Endothelial cell of umbilical vein (primary cell): ENCODE measurements around the gene ATL1. TPM values are rescaled to one million over a fixed set of nuclear protein-coding genes. Genes with fewer than 3 reads are reported as not detected.

Source experiments
- BruUV-seq: library from RNA; stranded (reverse); fragments of 400-500 nt; replicated peaks from 2 replicates; lab custom pipeline; 2021; lab: Mats Ljungman, UMichigan
- CTCF ChIA-PET: fragments of 300-600, 350-600 bp; sonication (Branson Sonifier 250); formaldehyde crosslinking; loops from one replicate; lab custom pipeline; 2021; ENCODE audit warnings: antibody characterized with exemption, inconsistent platforms; lab: Charles Lee
- POLR2A ChIA-PET: fragments of 300-600, 350-600 bp; sonication (Branson Sonifier 250); formaldehyde crosslinking; loops from one replicate; lab custom pipeline; 2021; ENCODE audit warnings: antibody characterized with exemption, inconsistent platforms; lab: Charles Lee
- DNase-seq: peaks from one replicate; pipeline ENCODE4 v3.0.0-alpha.2; 2011; ENCODE audit warnings: low read depth, low spot score
- FAIRE-seq: peaks from 2 replicates; lab custom pipeline; 2011; peaks lifted over from hg19 to GRCh38; lab: Jason Lieb, UNC
- H2AFZ ChIP-seq: 2 replicates; pipeline ENCODE4 v1.6.0; 2012; ENCODE audit warnings: low read depth, low read length, control low read depth, inconsistent platforms
- H3K27ac ChIP-seq: 2 replicates; pipeline ENCODE4 v1.5.1; 2011; ENCODE audit warnings: low read depth, mild to moderate bottlenecking, control low read depth, low read length, moderate library complexity; ENCODE audit not compliant: insufficient read depth
- H3K27me3 ChIP-seq, 2 experiments: 2 replicates each; pipeline versions ENCODE4 v1.6.0 to v1.6.1; 2011; ENCODE audit warnings: low read length in 2 of 2, mixed read lengths in 1 of 2; ENCODE audit not compliant: control insufficient read depth in 2 of 2, insufficient read depth in 2 of 2
- H3K36me3 ChIP-seq, 2 experiments: 2 replicates in 1 of 2; 3 replicates in 1 of 2; pipeline ENCODE4 v1.5.1; 2011; ENCODE audit warnings: low read length in 2 of 2, mild to moderate bottlenecking in 1 of 2, moderate library complexity in 1 of 2; ENCODE audit not compliant: control insufficient read depth in 2 of 2, insufficient read depth in 2 of 2; ENCODE audit errors: extremely low read depth in 1 of 2
- H3K4me1 ChIP-seq: 3 replicates; pipeline ENCODE4 v1.5.1; 2011; ENCODE audit warnings: mild to moderate bottlenecking, low read length; ENCODE audit not compliant: control insufficient read depth, insufficient read depth; ENCODE audit errors: extremely low read depth
- H3K4me2 ChIP-seq: 2 replicates; pipeline ENCODE4 v1.6.1; 2011; ENCODE audit warnings: low read length, control low read depth, mixed read lengths; ENCODE audit not compliant: insufficient read depth
- H3K4me3 ChIP-seq, 3 experiments: fragments of 200-600 bp in 1 of 3; sonication (generic), shearing (Covaris generic) in 1 of 3; replicated peaks in 1 of 3; 2 replicates each; pipeline ENCODE4 v1.5.1; 2011 to 2016; ENCODE audit warnings: control low read depth in 3 of 3, low read length in 3 of 3, mild to moderate bottlenecking in 2 of 3, inconsistent platforms in 1 of 3, low read depth in 1 of 3, moderate library complexity in 1 of 3; ENCODE audit not compliant: insufficient read depth in 1 of 3
- H3K79me2 ChIP-seq: 2 replicates; pipeline ENCODE4 v1.6.0; 2012; ENCODE audit warnings: low read length, inconsistent platforms; ENCODE audit not compliant: control insufficient read depth, insufficient read depth
- H3K9ac ChIP-seq: replicated peaks from 2 replicates; pipeline ENCODE3; 2011; ENCODE audit warnings: low read length, control low read depth; ENCODE audit not compliant: insufficient read depth; ENCODE audit errors: extremely low read depth
- H3K9me1 ChIP-seq: replicated peaks from 3 replicates; pipeline ENCODE4 v1.6.0; 2011; ENCODE audit warnings: mild to moderate bottlenecking, low read length; ENCODE audit not compliant: control insufficient read depth, insufficient read depth; ENCODE audit errors: extremely low read depth
- H3K9me3 ChIP-seq: replicated peaks from 2 replicates; pipeline ENCODE4 v1.5.1; 2012; ENCODE audit warnings: low read length, inconsistent platforms; ENCODE audit not compliant: control insufficient read depth, insufficient read depth
- H4K20me1 ChIP-seq: replicated peaks from 2 replicates; pipeline ENCODE3; 2011; ENCODE audit warnings: mild to moderate bottlenecking, low read length; ENCODE audit not compliant: control insufficient read depth, insufficient read depth; ENCODE audit errors: extremely low read depth
- CTCF ChIP-seq, 2 donors: IDR thresholded peaks; 1 replicate in 1 of 2; 2 replicates in 1 of 2; pipeline ENCODE4 v1.5.1; 2011; ENCODE audit warnings: low read length in 2 of 2, mild to moderate bottlenecking in 2 of 2, moderate library complexity in 2 of 2, control low read depth in 1 of 2, inconsistent platforms in 1 of 2, low read depth in 1 of 2; ENCODE audit not compliant: insufficient read depth in 1 of 2; ENCODE audit errors: extremely low read depth in 1 of 2
- EZH2 ChIP-seq: IDR thresholded peaks from 2 replicates; pipeline ENCODE4 v1.6.1; 2012; ENCODE audit warnings: borderline replicate concordance, low read depth, mild to moderate bottlenecking, moderate library complexity, low read length, inconsistent platforms; ENCODE audit not compliant: severe bottlenecking
- FOS ChIP-seq: IDR thresholded peaks from 2 replicates; pipeline ENCODE4 v1.6.1; 2011; ENCODE audit warnings: mild to moderate bottlenecking, low read length, moderate library complexity, borderline replicate concordance; ENCODE audit not compliant: insufficient read depth
- GATA2 ChIP-seq: IDR thresholded peaks from 2 replicates; pipeline ENCODE4 v1.7.0; 2011; ENCODE audit warnings: low read depth, mild to moderate bottlenecking, moderate library complexity, mixed read lengths, low read length; ENCODE audit not compliant: insufficient read length, insufficient read depth
- JUN ChIP-seq: IDR thresholded peaks from 2 replicates; pipeline ENCODE4 v1.6.1; 2011; ENCODE audit warnings: borderline replicate concordance, low read depth; ENCODE audit not compliant: insufficient read length, insufficient read depth
- MAX ChIP-seq: IDR thresholded peaks from 2 replicates; pipeline ENCODE4 v1.6.1; 2011; ENCODE audit not compliant: insufficient read depth, insufficient read length
- MYC ChIP-seq: IDR thresholded peaks from one replicate; pipeline ENCODE4 v1.6.1; 2011; ENCODE audit warnings: mild to moderate bottlenecking, low read depth, low read length
- POLR2A ChIP-seq: IDR thresholded peaks from 2 replicates; pipeline ENCODE4 v1.6.1; 2012; ENCODE audit warnings: low read depth, mild to moderate bottlenecking, control low read depth, low read length
- POLR2AphosphoS5 ChIP-seq: IDR thresholded peaks from 2 replicates; pipeline ENCODE4 v1.6.1; 2012; ENCODE audit warnings: low read depth, mild to moderate bottlenecking, control low read depth, low read length, moderate library complexity; ENCODE audit not compliant: insufficient read depth
- dilution Hi-C: fragments of 300-500 bp; cut with MboI; formaldehyde crosslinking; loops from one replicate; pipeline ENCODE4 v1.15.0; 2019; ENCODE audit warnings: low sequenced_read_pairs; ENCODE audit not compliant: extremely low pct_ligation_motif_present
- intact Hi-C: fragments of 100-400 bp; cut with micrococcal nuclease; formaldehyde crosslinking; loops from one replicate; pipeline ENCODE4 v1.10.0; 2022
- polyA plus RNA-seq, 4 experiments: library from polyadenylated mRNA; depleted of rRNA in 3 of 4; stranded (reverse) in 3 of 4; unstranded in 1 of 4; fragments of >200 nt; gene quantifications; 2 replicates each; pipeline versions ENCODE4 v1.2.1 to v1.2.3, GENCODE V29; 2011 to 2012; ENCODE audit warnings: missing spikeins in 1 of 4
- total RNA-seq: library from RNA; stranded (reverse); gene quantifications from 2 replicates; pipeline ENCODE4 v1.2.3, GENCODE V29; 2021

The ATL1 gene
- total and polyA plus RNA-seq, 2 donors (not counting 3 experiments of a cell fraction or from before 2014, with no cell fraction given), result 1.1 to 5.1 TPM

DNA sequence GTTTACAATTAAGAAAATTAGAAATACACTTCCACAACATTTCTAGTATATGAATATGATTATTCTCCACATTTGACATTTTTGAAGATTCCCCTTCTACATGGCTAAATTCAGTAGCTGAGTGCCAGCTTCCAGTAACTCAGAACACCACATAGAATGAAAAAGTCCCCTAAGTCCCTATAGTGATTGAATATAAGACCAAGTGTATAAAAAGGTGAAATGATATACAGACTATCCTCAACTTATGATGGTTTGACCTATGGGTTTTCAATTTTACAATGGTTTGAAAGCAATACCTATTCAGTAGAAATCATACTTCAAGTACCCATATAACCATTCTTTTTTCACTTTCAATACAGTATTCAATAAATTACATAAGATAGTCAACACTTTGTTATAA lies 15.8 kb downstream of the ATL1 start:
- no peak overlapping the region for H3K4me3 ChIP-seq
- no peak overlapping the region for H3K27ac ChIP-seq
- no peak overlapping the region for H3K9ac ChIP-seq
- no peak overlapping the region for H3K4me2 ChIP-seq
- TF ChIP-seq MAX (no peak), POLR2AphosphoS5 (no peak), MYC (no peak), FOS (no peak)
- no peak for DNase-seq
- no peaks in the 10 kb centered on the region for H3K79me2 ChIP-seq
- dilution Hi-C loops (no loop called here), intact Hi-C loops (no loop called here)
- no TSS peak for BruUV-seq
- H3K27me3 ChIP-seq, result no peaks in the 10 kb centered on the region
- H3K4me1 ChIP-seq, result no peaks in the 10 kb centered on the region
- H2AFZ ChIP-seq, result no peak overlapping the region
- FAIRE-seq, result no peak
- H3K9me3 ChIP-seq, result no peaks in the 10 kb centered on the region
- CTCF ChIA-PET, result no interaction called here
- POLR2A ChIA-PET, result no interaction called here
- H3K9me1 ChIP-seq, result no peaks in the 10 kb centered on the region
- H3K36me3 ChIP-seq, result no peaks in the 10 kb centered on the region
- H4K20me1 ChIP-seq, result no peaks in the 10 kb centered on the region

- intact Hi-C loops, result no loop called here
- H3K4me1 ChIP-seq, result no peaks in the 10 kb centered on the region
- dilution Hi-C loops, result no loop called here
- H3K27me3 ChIP-seq, result no peaks in the 10 kb centered on the region
- H3K27ac ChIP-seq, result no peak overlapping the region
- H3K79me2 ChIP-seq, result no peaks in the 10 kb centered on the region
- H3K4me3 ChIP-seq, result no peak overlapping the region
- no peak overlapping the region for H3K9ac ChIP-seq
- no peak for FAIRE-seq
- BruUV-seq, result no TSS peak
- no peaks in the 10 kb centered on the region for H3K9me1 ChIP-seq
- TF ChIP-seq GATA2, result no peak
- no peak for TF ChIP-seq FOS
- TF ChIP-seq MYC, result no peak
- TF ChIP-seq CTCF (IDR thresholded peaks at IDR 0.05; ENCODE audit: extremely low read depth in 1 of 2, insufficient read depth in 1 of 2, low read depth in 1 of 2, low read length in 2 of 2), result no peak
- no peak for TF ChIP-seq MAX
- TF ChIP-seq JUN, result no peak
- no peak for TF ChIP-seq POLR2AphosphoS5
- no peak for TF ChIP-seq EZH2
- TF ChIP-seq POLR2A, result no peak
- DNase-seq, result no peak
- CTCF ChIA-PET, result no interaction called here
- POLR2A ChIA-PET, result no interaction called here
- no peak overlapping the region for H2AFZ ChIP-seq
- H3K9me3 ChIP-seq, result no peaks in the 10 kb centered on the region
- no peaks in the 10 kb centered on the region for H4K20me1 ChIP-seq
- H3K36me3 ChIP-seq, result no peaks in the 10 kb centered on the region
- H3K4me2 ChIP-seq, result no peak overlapping the region
Measured at GRCh38 chr14:50577982-50578381, 18.0 kb downstream of the ATL1 start.
